Measurements from ENCODE around the gene LCN6. TPM values are rescaled to one million over a fixed set of nuclear protein-coding genes. Genes with fewer than 3 reads are reported as not detected.
A peak's percentile ranks its signal among the peaks of the same experiment; 100 is the strongest.

The LCN6 gene
- total RNA-seq, 4 donors from 2014 or later: 0.82 to 6.7 (median 2.5) TPM; not detected in 1

DNA sequence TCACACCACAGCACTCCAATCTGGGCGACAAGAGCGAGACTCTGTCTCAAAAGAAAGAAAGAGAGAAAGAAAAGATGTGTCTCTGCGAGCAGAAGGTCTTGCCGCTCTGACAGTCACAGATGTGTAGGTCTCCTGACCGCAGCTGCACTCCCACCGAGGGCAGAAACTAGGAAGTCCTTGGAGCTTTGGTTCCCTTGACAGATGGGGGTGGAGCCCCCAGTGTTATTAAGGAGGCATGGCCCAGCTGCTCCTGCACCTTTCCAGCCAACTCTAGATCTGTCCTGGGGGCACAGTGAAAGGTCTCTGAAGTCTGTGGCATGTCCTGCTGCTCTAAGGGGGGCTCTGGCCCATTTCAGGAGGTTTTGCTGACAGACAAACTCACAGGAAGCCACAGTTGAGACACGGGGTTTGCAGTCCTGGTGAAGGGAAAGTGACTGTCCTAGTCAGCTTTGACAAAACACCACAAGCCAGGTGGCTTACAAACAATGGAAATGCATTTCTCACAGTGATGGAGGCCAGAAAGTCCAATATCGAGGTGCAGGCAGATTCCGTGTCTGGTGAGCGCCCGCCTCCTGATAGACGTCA is 45.0 kb downstream of the LCN6 start:
- Histone ChIP-seq H3K27ac (no peak overlapping the region), H3K36me3 (no peaks in the 10 kb centered on the region), H3K4me1 (peaks cover 0 to 9% (median 0%) of the 10 kb centered on the region in 3 donors), H3K4me3 (no peak overlapping the region), H3K9me3 (no peaks in the 10 kb centered on the region), H3K27me3 (peaks cover 0 to 57% (median 6%) of the 10 kb centered on the region in 4 donors)
- no peak for DNase-seq
- 81 to 93% methylated on average over 10 to 12 of the region's 12 CpGs for WGBS, 2 donors
- intact Hi-C loops (cut with DNase I): loop anchor here (10.0 kb wide), 1 partner anchor 469 kb away; no protein-coding TSS in a partner anchor
- TF ChIP-seq POLR2A (IDR thresholded peaks at IDR 0.05): no peak
- TF ChIP-seq, protein P1, sequence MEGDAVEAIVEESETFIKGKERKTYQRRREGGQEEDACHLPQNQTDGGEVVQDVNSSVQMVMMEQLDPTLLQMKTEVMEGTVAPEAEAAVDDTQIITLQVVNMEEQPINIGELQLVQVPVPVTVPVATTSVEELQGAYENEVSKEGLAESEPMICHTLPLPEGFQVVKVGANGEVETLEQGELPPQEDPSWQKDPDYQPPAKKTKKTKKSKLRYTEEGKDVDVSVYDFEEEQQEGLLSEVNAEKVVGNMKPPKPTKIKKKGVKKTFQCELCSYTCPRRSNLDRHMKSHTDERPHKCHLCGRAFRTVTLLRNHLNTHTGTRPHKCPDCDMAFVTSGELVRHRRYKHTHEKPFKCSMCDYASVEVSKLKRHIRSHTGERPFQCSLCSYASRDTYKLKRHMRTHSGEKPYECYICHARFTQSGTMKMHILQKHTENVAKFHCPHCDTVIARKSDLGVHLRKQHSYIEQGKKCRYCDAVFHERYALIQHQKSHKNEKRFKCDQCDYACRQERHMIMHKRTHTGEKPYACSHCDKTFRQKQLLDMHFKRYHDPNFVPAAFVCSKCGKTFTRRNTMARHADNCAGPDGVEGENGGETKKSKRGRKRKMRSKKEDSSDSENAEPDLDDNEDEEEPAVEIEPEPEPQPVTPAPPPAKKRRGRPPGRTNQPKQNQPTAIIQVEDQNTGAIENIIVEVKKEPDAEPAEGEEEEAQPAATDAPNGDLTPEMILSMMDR (IDR thresholded peaks at IDR 0.05): no peak

DNA sequence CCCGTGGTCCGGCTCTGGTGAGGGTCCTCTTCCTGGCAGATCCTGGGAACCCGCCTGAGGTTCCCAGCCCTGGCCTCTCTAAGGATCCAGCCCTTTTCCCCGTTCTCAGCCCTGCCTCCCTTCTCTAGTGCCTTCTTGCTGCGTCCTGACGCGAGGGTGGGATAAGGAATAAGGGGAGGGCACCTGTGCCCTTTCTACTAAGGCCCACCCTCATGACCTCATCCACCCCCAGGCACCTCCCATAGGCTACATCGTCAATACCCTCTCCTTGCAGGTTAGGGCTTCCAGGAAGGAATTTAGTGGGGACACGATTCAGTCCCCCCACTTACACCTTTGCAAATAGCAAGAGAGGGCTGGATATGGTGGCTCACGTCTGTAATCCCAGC is 46.7 kb downstream of the LCN6 start:
- Histone ChIP-seq H3K4me3 (peak overlapping the region in 1 of 4 donors; percentile 35), H3K27me3 (peaks cover 0 to 70% (median 6%) of the 10 kb centered on the region in 4 donors), H3K27ac (no peak overlapping the region), H3K36me3 (no peaks in the 10 kb centered on the region), H3K9me3 (no peaks in the 10 kb centered on the region), H3K4me1 (peaks cover 0 to 20% (median 0%) of the 10 kb centered on the region in 3 donors)
- TF ChIP-seq, protein P1 (IDR thresholded peaks at IDR 0.05): no peak
- no peak for TF ChIP-seq POLR2A (IDR thresholded peaks at IDR 0.05)
- intact Hi-C loops (cut with DNase I): loop anchor here (10.0 kb wide), 1 partner anchor 467 kb away; no protein-coding TSS in a partner anchor
- DNase-seq: no peak
- 30 to 31% methylated on average over 2 to 9 of the region's 10 CpGs for WGBS, 2 donors

DNA sequence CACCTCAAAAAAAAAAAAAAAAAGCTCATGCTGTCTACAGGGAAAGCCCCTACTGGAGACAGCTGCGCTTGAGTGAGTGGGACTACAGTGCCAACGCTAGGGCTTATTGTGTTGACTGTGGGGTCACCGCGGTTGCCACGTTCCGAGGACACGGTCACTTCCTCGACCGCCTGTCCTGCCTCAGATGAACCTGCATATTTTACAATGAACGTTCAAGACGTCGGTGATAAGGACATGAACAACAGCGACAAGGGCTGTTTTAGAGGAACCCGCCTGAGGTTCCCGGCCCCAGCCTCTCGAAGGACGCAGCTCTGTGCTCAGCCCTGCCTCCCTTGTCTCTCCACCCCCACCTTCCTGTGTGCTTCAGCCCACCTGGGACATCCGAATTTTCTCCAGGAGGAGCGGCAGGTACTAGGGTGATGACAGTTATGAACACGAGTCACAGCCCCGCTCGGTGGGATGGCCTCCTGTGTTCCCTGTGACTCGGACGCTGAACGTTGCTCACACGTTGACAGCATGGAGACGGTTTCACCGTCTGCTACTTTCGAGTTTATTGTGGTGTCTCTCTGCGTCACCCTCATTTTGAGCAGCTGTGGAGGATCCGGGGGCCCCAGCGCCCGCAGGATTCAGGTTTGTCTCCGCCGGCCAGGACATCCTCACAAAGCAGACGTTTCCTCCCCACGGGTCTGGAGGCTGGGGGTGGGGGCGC is 47.2 kb downstream of the LCN6 start:
- Histone ChIP-seq H3K9me3 (no peaks in the 10 kb centered on the region), H3K27me3 (peaks cover 0 to 72% (median 6%) of the 10 kb centered on the region in 4 donors), H3K4me1 (peaks cover 0 to 25% (median 0%) of the 10 kb centered on the region in 3 donors), H3K36me3 (no peaks in the 10 kb centered on the region), H3K4me3 (peak overlapping the region in 1 of 4 donors; percentile 35), H3K27ac (no peak overlapping the region)
- intact Hi-C loops (cut with DNase I): loop anchor here (10.0 kb wide), 1 partner anchor 466 kb away; no protein-coding TSS in a partner anchor
- no peak for TF ChIP-seq POLR2A (IDR thresholded peaks at IDR 0.05)
- TF ChIP-seq, protein P1 (IDR thresholded peaks at IDR 0.05): no peak
- no peak for DNase-seq
- WGBS, 2 donors: 17 to 20% methylated on average over 9 to 34 of the region's 38 CpGs

DNA sequence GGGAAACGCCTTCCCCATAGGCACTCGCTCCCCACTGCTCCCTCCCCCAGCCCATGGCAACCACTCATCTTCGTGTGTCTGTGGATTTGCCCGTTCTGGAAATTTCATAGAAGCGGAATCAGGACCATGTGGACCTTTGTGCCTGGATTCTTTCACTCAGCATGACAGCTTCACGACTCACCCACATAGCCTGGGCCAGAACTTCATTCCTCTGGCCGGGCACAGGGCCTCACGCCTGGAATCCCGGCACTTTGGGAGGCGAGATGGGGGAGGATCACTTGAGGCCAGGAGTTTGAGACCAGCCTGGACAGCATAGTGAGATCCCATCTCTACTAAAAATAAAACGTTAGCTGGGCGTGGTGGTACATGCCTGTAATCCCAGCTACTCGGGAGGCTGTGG is 48.0 kb downstream of the LCN6 start:
- Histone ChIP-seq H3K36me3 (no peaks in the 10 kb centered on the region), H3K4me1 (peaks cover 0 to 33% (median 3%) of the 10 kb centered on the region in 3 donors), H3K27ac (no peak overlapping the region), H3K4me3 (no peak overlapping the region), H3K9me3 (no peaks in the 10 kb centered on the region), H3K27me3 (peaks cover 0 to 70% (median 6%) of the 10 kb centered on the region in 4 donors)
- TF ChIP-seq, protein P1 (IDR thresholded peaks at IDR 0.05): no peak
- TF ChIP-seq POLR2A (IDR thresholded peaks at IDR 0.05): no peak
- intact Hi-C loops (cut with DNase I): loop anchor here (10.0 kb wide), 1 partner anchor 466 kb away; no protein-coding TSS in a partner anchor
- 67 to 79% methylated on average over 8 of the region's 13 CpGs for WGBS, 2 donors
- no peak for DNase-seq
